Esophagus (tissue), 2 donors: ENCODE measurements around the gene CPSF4L. TPM values are rescaled to one million over a fixed set of nuclear protein-coding genes. Genes with fewer than 3 reads are reported as not detected.
A peak's percentile ranks its signal among the peaks of the same experiment; 100 is the strongest.

Source experiments
- H3K27ac ChIP-seq, 2 donors: one replicate each; pipeline ENCODE4 v1.5.1; 2013; ENCODE audit warnings: low read depth in 2 of 2, mild to moderate bottlenecking in 2 of 2, inconsistent platforms in 1 of 2, low read length in 1 of 2, moderate library complexity in 1 of 2
- H3K27me3 ChIP-seq, 2 donors: one replicate each; pipeline ENCODE4 v1.6.1; 2013; ENCODE audit warnings: low read length in 2 of 2, control low read depth in 1 of 2, mild to moderate bottlenecking in 1 of 2; ENCODE audit not compliant: insufficient read depth in 2 of 2, control insufficient read depth in 1 of 2
- H3K36me3 ChIP-seq, 2 donors: one replicate each; pipeline ENCODE4 v1.6.1; 2013; ENCODE audit warnings: low read length in 1 of 2; ENCODE audit not compliant: control insufficient read depth in 2 of 2, insufficient read depth in 2 of 2
- H3K4me1 ChIP-seq, 2 donors: one replicate each; pipeline ENCODE4 v1.6.1; 2013; ENCODE audit warnings: low read length in 1 of 2; ENCODE audit not compliant: control insufficient read depth in 2 of 2, insufficient read depth in 2 of 2
- H3K4me3 ChIP-seq, 2 donors: one replicate each; pipeline ENCODE4 v1.5.1; 2013; ENCODE audit warnings: low read length in 2 of 2, mild to moderate bottlenecking in 2 of 2, low read depth in 1 of 2, moderate library complexity in 1 of 2
- H3K9me3 ChIP-seq, 2 donors: one replicate each; pipeline ENCODE4 v1.6.1; 2013; ENCODE audit warnings: mild to moderate bottlenecking in 2 of 2, low read depth in 1 of 2, low read length in 1 of 2, moderate library complexity in 1 of 2; ENCODE audit not compliant: control insufficient read depth in 2 of 2, insufficient read depth in 1 of 2
- WGBS, 2 donors: extraction: QIAGEN DNeasy Blood & Tissue Kit; methylation state at CpG; one replicate each; pipeline ENCODE4 v1.1.7; 2013; 5-methylcytosine and 5-hydroxymethylcytosine counted together
- polyA plus RNA-seq, 2 donors: library from polyadenylated mRNA; stranded (reverse); fragments of 200-250 nt; gene quantifications; one replicate each; pipeline ENCODE4 v1.2.3, GENCODE V29; 2013
- donor health status: healthy with polysubstance abuse.
- donor health status: Bipolar disorder and iron deficiency.

CPSF4L gene
- polyA plus RNA-seq, 2 donors, result not detected

GRCh38 chr17:73283841-73284282 lies 22.2 kb upstream of the CPSF4L start:
- Histone ChIP-seq H3K9me3 (no peaks in the 10 kb centered on the region), H3K4me3 (no peak overlapping the region), H3K27me3 (no peaks in the 10 kb centered on the region), H3K4me1 (peaks cover 2 to 42% of the 10 kb centered on the region in 2 donors), H3K36me3 (peaks cover 4 to 20% of the 10 kb centered on the region in 2 donors), H3K27ac (no peak overlapping the region)
- WGBS, 2 donors, result 59 to 65% methylated on average over 10 of the region's 10 CpGs

GRCh38 chr17:73283250-73283649 lies 21.6 kb upstream of the CPSF4L start:
- Histone ChIP-seq H3K27ac (no peak overlapping the region), H3K36me3 (peaks cover 4 to 20% of the 10 kb centered on the region in 2 donors), H3K4me3 (no peak overlapping the region), H3K27me3 (no peaks in the 10 kb centered on the region), H3K4me1 (peaks cover 4 to 39% of the 10 kb centered on the region in 2 donors), H3K9me3 (no peaks in the 10 kb centered on the region)
- 83 to 90% methylated on average over 5 of the region's 5 CpGs for WGBS, 2 donors

GRCh38 chr17:73282629-73283028 lies 20.9 kb upstream of the CPSF4L start:
- Histone ChIP-seq H3K9me3 (no peaks in the 10 kb centered on the region), H3K27me3 (no peaks in the 10 kb centered on the region), H3K4me3 (no peak overlapping the region), H3K27ac (no peak overlapping the region), H3K4me1 (peaks cover 4 to 36% of the 10 kb centered on the region in 2 donors), H3K36me3 (peaks cover 4 to 20% of the 10 kb centered on the region in 2 donors)
- WGBS, 2 donors, result 86 to 90% methylated on average over 9 of the region's 9 CpGs

- H3K27ac ChIP-seq, result no peak overlapping the region
Observed at GRCh38 chr17:73281928-73282327, 20.2 kb upstream of the CPSF4L start.

GRCh38 chr17:73280191-73280590 lies 18.5 kb upstream of the CPSF4L start:
- 89 to 90% methylated on average over 12 of the region's 12 CpGs for whole genome bisulfite sequencing, 2 donors
- Histone ChIP-seq H3K4me1 (peaks cover 4 to 15% of the 10 kb centered on the region in 2 donors), H3K27ac (no peak overlapping the region)

More at GRCh38 chr17:73281928-73282327, 20.2 kb upstream of the CPSF4L start:
- H3K4me1 ChIP-seq, result peaks cover 4 to 30% of the 10 kb centered on the region in 2 donors
- H3K36me3 ChIP-seq, result peaks cover 4 to 20% of the 10 kb centered on the region in 2 donors
- H3K9me3 ChIP-seq, result no peaks in the 10 kb centered on the region
- 74 to 79% methylated on average over 7 of the region's 7 CpGs for WGBS, 2 donors
- no peak overlapping the region for H3K4me3 ChIP-seq
- no peaks in the 10 kb centered on the region for H3K27me3 ChIP-seq

GRCh38 chr17:73279704-73280103 lies 18.0 kb upstream of the CPSF4L start:
- Histone ChIP-seq H3K27me3 (no peaks in the 10 kb centered on the region), H3K36me3 (peaks cover 4% of the 10 kb centered on the region in 2 donors), H3K4me1 (peaks cover 4 to 12% of the 10 kb centered on the region in 2 donors), H3K9me3 (no peaks in the 10 kb centered on the region), H3K27ac (no peak overlapping the region), H3K4me3 (no peak overlapping the region)
- WGBS, 2 donors, result 75 to 85% methylated on average over 7 of the region's 7 CpGs

More at GRCh38 chr17:73280191-73280590, 18.5 kb upstream of the CPSF4L start:
- H3K9me3 ChIP-seq, result no peaks in the 10 kb centered on the region
- no peak overlapping the region for H3K4me3 ChIP-seq
- peaks cover 4 to 8% of the 10 kb centered on the region in 2 donors for H3K36me3 ChIP-seq
- H3K27me3 ChIP-seq, result no peaks in the 10 kb centered on the region

GRCh38 chr17:73278465-73279453 lies 17.1 kb upstream of the CPSF4L start:
- peaks cover 4 to 12% of the 10 kb centered on the region in 2 donors for H3K4me1 ChIP-seq
- no peaks in the 10 kb centered on the region for H3K9me3 ChIP-seq
- peak overlapping the region; percentile 45 to 71 for H3K27ac ChIP-seq
- no peak overlapping the region for H3K4me3 ChIP-seq
- peaks cover 4% of the 10 kb centered on the region in 2 donors for H3K36me3 ChIP-seq
- 35 to 45% methylated on average over 14 of the region's 14 CpGs for WGBS, 2 donors
- no peaks in the 10 kb centered on the region for H3K27me3 ChIP-seq

- H3K27ac ChIP-seq, result peak overlapping the region in 1 of 2 donors; percentile 53
- H3K36me3 ChIP-seq, result peaks cover 4% of the 10 kb centered on the region in 2 donors
- no peak overlapping the region for H3K4me3 ChIP-seq
- H3K4me1 ChIP-seq, result peaks cover 4 to 12% of the 10 kb centered on the region in 2 donors
- no peaks in the 10 kb centered on the region for H3K9me3 ChIP-seq
- WGBS, 2 donors, result 31 to 35% methylated on average over 7 of the region's 7 CpGs
- no peaks in the 10 kb centered on the region for H3K27me3 ChIP-seq
Observed at GRCh38 chr17:73278049-73278464, 16.4 kb upstream of the CPSF4L start.

- Histone ChIP-seq H3K36me3 (no peaks in the 10 kb centered on the region), H3K9me3 (no peaks in the 10 kb centered on the region), H3K27me3 (no peaks in the 10 kb centered on the region), H3K4me1 (peaks cover 4 to 7% of the 10 kb centered on the region in 2 donors), H3K27ac (no peak overlapping the region), H3K4me3 (no peak overlapping the region)
- WGBS, 2 donors, result 94 to 95% methylated on average over 4 of the region's 4 CpGs
Observed at GRCh38 chr17:73274490-73274889, 12.8 kb upstream of the CPSF4L start.
